Activated CD8-positive, alpha-beta memory T cell treated with anti-CD3 and anti-CD28 coated beads for 36 hours (primary cell): Measurements from ENCODE around the gene PCDHGA6. TPM values are rescaled to one million over a fixed set of nuclear protein-coding genes. Genes with fewer than 3 reads are reported as not detected.
"Not testable (repeated sequence)": the region's sequence is repeated elsewhere in the genome, so short reads cannot be mapped to it uniquely, and the experiment has no call there.

Source experiments
- CTCF ChIA-PET: fragments of 350-600 bp; sonication (Branson Sonifier 250); formaldehyde crosslinking; loops from one replicate; lab custom pipeline; 2021; ENCODE audit warnings: antibody characterized with exemption; lab: Charles Lee
- POLR2A ChIA-PET: fragments of 350-600 bp; sonication (Branson Sonifier 250); formaldehyde crosslinking; loops from one replicate; lab custom pipeline; 2021; ENCODE audit warnings: antibody characterized with exemption; lab: Charles Lee
- total RNA-seq, 2 experiments: library from RNA; stranded (reverse); gene quantifications; one replicate each; pipeline ENCODE4 v1.2.3, GENCODE V29; 2021

PCDHGA6 gene
- under 1 TPM; 0.06 to 0.13 TPM for total RNA-seq

DNA sequence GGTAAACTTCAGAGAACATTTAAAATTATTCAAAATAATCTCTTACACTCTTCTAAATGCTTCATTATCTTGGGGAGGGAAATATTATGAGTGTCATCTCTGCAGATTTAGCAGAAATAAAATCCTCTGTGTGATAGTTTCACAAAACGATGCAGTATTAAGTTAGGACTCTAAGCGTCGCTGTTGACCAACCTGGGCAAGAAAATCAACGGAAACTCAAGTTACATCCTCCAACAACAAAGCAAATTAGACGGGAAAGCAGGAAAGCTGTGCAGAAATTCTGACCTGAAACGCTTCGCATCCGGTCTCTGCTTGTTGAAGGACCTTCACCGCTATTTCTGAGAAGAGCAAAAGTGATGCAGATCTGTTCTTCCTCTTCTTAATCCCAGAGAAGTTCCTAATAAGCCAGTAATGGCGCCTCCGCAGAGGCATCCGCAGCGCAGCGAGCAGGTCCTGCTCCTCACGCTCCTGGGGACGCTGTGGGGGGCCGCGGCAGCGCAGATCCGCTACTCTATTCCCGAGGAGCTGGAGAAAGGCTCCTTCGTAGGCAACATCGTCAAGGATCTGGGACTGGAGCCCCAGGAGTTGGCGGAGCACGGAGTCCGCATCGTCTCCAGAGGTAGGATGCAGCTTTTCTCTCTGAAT is at the start of gene PCDHGA6:
TSS of gene PCDHGA6 (plus strand) at position 219 of the 645 bp plus-strand sequence. CDS start at position 412, 193 bp downstream.
- ChIA-PET POLR2A (no interaction called here), CTCF (interaction anchor here (0.6 kb wide), 1 partner anchor 387 kb away, joined by 3 read pairs; no protein-coding TSS in a partner anchor)

- ChIA-PET CTCF (interaction anchor here (0.7 kb wide), 1 partner anchor 14 kb away, joined by 3 read pairs; no protein-coding TSS in a partner anchor), POLR2A (no interaction called here)
Observed at GRCh38 chr5:141326088-141326854, 47.4 kb upstream of the PCDHGA6 start.

- CTCF ChIA-PET = interaction anchor here (0.9 to 1.9 kb wide), 3 partner anchors 8 to 236 kb away, joined by 4 to 5 read pairs (median 4); partner anchors contain the start of genes PCDHGA3 and TAF7
- POLR2A ChIA-PET = no interaction called here
Observed at GRCh38 chr5:141328231-141328630, 45.5 kb upstream of the PCDHGA6 start.

- POLR2A ChIA-PET = interaction anchor here (1.0 to 1.1 kb wide), 2 partner anchors 10 to 11 kb away, joined by 3 to 4 read pairs; partner anchors contain the start of gene TAF7
- CTCF ChIA-PET = interaction anchor here (0.6 to 1.2 kb wide), 3 partner anchors 10 to 764 kb away, joined by 3 to 4 read pairs (median 3); partner anchors contain the start of gene TAF7
Observed at GRCh38 chr5:141330299-141331080, 43.2 kb upstream of the PCDHGA6 start, which contains the start of gene PCDHGA1. Gene PCDHGA1 (plus strand): TSS chr5:141330514.

DNA sequence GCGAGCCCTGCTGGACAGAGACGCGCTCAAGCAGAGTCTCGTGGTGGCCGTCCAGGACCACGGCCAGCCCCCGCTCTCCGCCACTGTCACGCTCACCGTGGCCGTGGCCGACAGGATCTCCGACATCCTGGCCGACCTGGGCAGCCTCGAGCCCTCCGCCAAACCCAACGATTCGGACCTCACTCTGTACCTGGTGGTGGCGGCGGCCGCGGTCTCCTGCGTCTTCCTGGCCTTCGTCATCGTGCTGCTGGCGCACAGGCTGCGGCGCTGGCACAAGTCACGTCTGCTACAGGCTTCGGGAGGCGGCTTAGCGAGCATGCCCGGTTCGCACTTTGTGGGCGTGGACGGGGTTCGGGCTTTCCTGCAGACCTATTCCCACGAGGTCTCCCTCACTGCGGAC is 41.1 kb upstream of the PCDHGA6 start:
- CTCF ChIA-PET, POLR2A ChIA-PET: not testable (repeated sequence)

DNA sequence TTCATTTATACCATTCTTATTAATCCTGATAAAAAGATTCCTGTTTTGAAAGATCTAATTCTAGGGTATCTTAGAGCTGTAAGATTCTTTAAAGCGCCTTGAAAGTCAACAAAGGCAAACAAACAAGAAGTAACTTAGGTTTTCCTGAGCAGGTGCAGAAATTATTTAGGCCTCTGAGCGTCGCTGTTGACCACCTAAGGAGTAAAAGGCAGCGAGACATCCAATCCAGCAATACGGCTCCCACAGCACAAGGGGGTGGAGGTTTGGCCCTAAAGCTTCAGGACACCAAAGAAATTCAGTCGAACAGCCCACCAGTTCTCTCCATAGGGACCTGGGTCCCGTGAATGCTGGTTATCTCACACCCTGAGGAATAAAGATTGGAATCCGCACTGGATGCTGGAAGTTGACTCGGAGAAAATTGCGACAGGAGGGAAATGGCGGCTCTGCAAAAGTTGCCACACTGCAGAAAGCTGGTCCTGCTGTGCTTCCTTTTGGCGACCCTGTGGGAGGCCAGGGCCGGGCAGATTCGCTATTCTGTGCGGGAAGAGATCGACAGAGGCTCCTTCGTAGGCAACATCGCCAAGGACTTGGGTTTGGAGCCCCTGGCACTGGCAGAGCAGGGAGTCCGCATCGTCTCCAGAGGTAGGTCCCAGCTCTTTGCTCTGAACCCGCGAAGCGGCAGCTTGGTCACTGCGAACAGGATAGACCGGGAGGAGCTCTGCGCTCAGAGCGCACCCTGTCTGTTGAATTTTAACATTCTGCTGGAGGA is 35.0 kb upstream of the PCDHGA6 start, which contains the start of gene PCDHGA2:
TSS of gene PCDHGA2 (plus strand) at position 223 of the 769 bp plus-strand sequence.
- POLR2A ChIA-PET = no interaction called here
- CTCF ChIA-PET = interaction anchor here (1.1 to 1.2 kb wide), 3 partner anchors 74 to 220 kb away, joined by 3 read pairs; partner anchors contain the start of gene PCDHGA10

GRCh38 chr5:141340781-141341354 is 32.8 kb upstream of the PCDHGA6 start:
- POLR2A ChIA-PET = not testable (repeated sequence)

DNA sequence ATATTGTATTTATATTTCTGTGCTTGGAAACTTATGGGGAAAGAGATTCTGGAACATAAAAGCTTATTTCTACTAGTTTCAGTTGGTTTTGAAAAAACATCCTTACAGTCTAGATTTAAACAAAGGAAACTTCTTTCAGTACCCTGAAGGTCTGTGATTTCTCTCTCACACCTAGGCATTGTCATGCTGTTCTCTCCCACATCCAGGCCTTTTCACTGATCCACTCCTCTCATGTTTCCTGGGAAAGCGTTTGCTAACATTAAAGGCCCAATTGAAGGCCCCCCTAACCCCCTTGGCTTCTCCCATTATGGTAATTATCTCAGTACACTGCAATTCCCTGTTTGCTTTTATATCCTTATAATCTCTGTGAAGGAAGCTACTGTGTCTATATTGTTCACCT is 30.9 kb upstream of the PCDHGA6 start:
- ChIA-PET CTCF (interaction anchor here (0.7 to 1.4 kb wide), 2 partner anchors 22 kb away, joined by 3 read pairs; partner anchors contain the start of gene TAF7), POLR2A (no interaction called here)

More at GRCh38 chr5:141340781-141341354, 32.8 kb upstream of the PCDHGA6 start:
- CTCF ChIA-PET = not testable (repeated sequence)

DNA sequence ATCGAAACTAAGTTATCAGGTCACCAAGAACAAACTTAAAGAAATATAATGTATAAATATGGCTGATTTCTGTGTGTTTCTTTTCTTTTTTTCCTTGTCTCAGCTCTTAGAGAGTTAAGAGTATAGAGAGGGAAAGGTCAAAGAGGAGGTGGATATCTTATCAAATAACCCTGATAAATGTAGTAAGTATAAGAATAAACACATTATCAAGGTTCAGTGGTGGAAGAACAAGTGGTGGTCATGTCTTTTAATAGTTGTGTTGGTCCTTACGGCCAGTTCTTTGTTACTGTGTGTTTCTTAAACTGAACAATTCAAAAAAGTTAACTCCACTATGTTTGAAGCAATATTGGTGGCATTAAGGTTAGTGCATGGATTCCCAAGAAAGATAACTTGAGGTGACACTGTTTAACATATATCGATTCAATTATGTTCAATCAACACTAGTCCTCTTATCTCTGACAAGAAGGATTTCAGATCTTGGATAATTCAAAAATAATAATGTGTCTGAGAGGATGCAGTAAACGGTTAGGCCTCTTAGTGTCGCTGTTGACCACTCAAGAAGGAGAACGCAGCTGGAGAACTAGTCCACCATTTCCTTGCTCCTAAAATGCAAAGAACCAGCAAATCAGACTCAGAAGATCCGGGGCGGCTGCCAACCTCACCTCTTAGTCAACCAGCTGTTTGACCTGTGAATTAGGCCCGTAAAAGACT is 30.3 kb upstream of the PCDHGA6 start, which contains the start of gene PCDHGA3:
TSS of gene PCDHGA3 (plus strand) at position 588 of the 711 bp plus-strand sequence. CDS start 205 bp downstream, outside the sequence.
- POLR2A ChIA-PET = no interaction called here
- CTCF ChIA-PET = interaction anchor here (1.0 to 1.4 kb wide), 3 partner anchors 14 to 23 kb away, joined by 3 to 4 read pairs (median 3); partner anchors contain the start of gene TAF7

DNA sequence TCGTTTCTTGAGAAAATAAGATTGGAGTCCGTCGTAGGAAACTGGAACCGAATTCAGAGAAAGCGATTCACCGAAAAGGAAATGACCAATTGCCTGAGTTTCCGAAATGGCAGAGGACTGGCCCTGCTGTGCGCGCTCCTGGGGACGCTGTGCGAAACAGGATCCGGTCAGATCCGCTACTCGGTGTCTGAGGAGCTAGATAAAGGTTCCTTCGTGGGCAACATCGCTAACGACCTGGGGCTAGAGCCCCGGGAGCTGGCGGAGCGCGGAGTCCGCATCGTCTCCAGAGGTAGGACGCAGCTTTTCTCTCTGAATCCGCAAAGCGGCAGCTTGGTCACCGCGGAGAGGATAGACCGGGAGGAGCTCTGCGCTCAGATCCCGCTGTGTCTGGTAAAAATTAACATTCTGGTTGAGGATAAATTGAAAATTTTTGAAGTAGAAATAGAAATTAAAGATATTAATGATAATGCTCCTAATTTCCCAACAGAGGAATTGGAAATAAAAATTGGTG is 29.7 kb upstream of the PCDHGA6 start:
- ChIA-PET CTCF (interaction anchor here (1.0 to 1.4 kb wide), 3 partner anchors 14 to 24 kb away, joined by 3 to 4 read pairs (median 3); partner anchors contain the start of gene TAF7), POLR2A (no interaction called here)

DNA sequence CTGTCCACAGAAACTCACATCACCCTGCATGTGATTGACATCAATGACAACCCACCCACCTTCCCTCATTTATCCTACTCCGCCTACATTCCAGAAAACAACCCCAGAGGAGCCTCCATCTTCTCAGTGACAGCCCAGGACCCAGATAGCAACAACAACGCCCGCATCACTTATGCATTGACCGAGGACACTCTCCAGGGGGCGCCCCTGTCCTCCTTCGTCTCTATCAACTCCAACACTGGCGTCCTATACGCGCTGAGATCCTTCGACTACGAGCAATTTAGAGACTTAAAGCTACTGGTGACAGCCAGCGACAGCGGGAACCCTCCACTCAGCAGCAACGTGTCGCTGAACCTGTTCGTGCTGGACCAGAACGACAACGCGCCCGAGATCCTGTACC is 28.4 kb upstream of the PCDHGA6 start:
- CTCF ChIA-PET = no interaction called here
- POLR2A ChIA-PET = no interaction called here

DNA sequence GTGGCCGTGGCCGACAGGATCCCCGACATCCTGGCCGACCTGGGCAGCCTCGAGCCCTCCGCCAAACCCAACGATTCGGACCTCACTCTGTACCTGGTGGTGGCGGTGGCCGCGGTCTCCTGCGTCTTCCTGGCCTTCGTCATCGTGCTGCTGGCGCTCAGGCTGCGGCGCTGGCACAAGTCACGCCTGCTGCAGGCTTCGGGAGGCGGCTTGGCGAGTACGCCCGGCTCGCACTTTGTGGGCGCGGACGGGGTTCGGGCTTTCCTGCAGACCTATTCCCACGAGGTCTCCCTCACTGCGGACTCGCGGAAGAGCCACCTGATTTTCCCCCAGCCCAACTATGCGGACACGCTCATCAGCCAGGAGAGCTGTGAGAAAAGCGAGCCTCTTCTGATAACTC is 27.7 kb upstream of the PCDHGA6 start:
- POLR2A ChIA-PET, CTCF ChIA-PET: not testable (repeated sequence)

DNA sequence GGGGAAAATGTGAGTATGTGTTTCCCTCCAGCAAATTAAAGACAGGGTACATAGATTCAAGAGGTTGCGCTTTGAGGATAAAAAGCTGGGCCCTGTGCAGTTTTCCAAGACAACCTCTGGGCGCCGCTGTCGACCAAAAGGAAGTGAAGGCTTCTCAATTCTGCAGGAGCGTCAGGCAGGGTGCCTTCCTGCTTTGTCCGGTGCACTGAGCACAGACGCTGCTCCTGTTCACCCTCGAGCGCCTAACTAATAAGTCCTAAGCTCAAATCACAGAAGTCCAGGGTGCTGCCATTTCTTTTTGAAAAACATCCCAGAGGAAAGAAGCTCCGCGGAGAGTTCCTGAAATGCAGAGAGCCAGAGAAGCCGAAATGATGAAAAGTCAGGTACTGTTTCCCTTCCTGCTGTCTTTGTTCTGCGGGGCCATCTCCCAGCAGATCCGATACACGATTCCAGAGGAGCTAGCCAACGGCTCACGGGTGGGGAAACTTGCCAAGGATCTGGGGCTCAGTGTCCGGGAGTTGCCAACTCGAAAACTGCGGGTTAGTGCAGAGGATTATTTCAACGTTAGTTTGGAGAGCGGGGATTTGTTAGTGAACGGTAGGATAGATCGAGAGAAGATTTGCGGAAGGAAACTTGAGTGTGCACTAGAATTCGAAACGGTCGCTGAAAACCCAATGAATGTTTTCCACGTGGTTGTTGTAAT is 23.6 kb upstream of the PCDHGA6 start, which contains the start of gene PCDHGB1:
TSS of gene PCDHGB1 (plus strand) at position 183 of the 703 bp plus-strand sequence. CDS start at position 345, 162 bp downstream.
- CTCF ChIA-PET = interaction anchor here (0.9 to 1.3 kb wide), 2 partner anchors 30 to 57 kb away, joined by 3 read pairs; no protein-coding TSS in a partner anchor
- POLR2A ChIA-PET = no interaction called here

DNA sequence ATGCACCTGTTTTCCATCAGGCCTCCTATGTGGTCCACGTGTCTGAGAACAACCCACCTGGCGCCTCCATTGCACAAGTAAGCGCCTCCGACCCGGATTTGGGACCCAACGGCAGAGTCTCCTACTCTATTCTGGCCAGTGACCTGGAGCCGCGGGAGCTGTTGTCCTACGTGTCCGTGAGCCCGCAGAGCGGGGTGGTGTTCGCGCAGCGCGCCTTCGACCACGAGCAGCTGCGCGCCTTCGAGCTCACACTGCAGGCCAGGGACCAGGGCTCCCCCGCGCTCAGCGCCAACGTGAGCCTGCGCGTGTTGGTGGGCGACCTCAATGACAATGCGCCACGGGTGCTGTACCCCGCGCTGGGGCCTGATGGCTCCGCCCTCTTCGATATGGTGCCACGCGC is 22.1 kb upstream of the PCDHGA6 start:
- POLR2A ChIA-PET = no interaction called here
- CTCF ChIA-PET = interaction anchor here (1.2 kb wide), 1 partner anchor 143 kb away, joined by 4 read pairs; the partner anchor contains the start of gene PCDHB12

DNA sequence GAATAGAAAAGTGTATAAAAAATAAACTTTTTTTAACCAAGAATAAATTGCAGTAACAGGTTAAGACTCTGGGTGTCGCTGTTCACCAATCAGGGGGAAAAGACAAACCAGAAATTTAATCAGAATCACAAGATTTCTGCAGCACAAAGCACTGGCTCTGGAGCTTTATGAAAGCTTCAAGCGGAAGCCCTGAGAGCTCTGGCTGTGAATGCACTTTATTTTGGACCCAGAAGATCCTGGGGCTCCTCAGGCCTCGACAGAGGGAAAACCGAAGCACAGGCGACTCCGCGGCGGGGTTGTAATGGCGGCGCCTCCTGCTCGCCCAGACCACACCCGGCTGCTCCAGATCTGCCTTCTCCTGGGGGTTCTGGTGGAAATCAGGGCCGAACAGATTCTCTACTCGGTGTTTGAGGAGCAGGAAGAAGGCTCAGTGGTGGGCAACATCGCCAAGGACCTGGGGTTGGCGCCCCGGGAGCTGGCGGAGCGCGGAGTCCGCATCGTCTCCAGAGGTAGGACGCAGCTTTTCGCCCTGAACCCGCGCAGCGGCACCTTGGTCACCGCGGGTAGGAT is 18.7 kb upstream of the PCDHGA6 start, which contains the start of gene PCDHGA4:
TSS of gene PCDHGA4 (plus strand) at position 122 of the 570 bp plus-strand sequence. CDS start at position 209, 87 bp downstream.
- CTCF ChIA-PET = interaction anchor here (0.5 to 0.8 kb wide), 2 partner anchors 9 to 56 kb away, joined by 3 to 4 read pairs; partner anchors contain the start of gene PCDHGA5
- POLR2A ChIA-PET = no interaction called here
